ENCODE measurements around the gene FKBP14.

DNA sequence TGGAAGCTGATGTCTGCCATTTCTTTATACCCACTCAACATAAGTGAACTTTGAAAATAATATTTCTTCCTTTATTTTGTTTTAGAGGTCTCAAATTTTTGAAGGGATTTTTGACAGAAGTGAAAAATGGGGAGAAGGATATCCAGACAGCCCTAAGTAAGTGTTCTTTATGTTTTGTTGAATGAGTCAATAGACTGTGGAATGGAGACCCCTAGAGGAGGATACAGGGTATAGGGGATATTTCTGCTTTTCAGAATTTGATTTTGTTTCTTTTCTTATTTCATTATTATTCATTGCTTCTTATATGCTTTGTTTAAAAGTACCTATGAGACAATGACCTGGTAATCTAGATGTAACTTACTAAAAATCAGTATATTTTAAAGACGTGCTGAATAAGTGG, 36.1 kb upstream of the FKBP14 start:
- TF ChIP-seq CTCF (IDR thresholded peaks at IDR 0.05) (peak in 6 of 7 experiments; percentile 31 to 71 (median 57)), POLR2A (IDR thresholded peaks at IDR 0.05) (no peak)

Data from body of pancreas (tissue), 4 donors.